Measurements from ENCODE around the gene PPP2R1B.
A peak's percentile ranks its signal among the peaks of the same experiment; 100 is the strongest.

PPP2R1B gene

DNA sequence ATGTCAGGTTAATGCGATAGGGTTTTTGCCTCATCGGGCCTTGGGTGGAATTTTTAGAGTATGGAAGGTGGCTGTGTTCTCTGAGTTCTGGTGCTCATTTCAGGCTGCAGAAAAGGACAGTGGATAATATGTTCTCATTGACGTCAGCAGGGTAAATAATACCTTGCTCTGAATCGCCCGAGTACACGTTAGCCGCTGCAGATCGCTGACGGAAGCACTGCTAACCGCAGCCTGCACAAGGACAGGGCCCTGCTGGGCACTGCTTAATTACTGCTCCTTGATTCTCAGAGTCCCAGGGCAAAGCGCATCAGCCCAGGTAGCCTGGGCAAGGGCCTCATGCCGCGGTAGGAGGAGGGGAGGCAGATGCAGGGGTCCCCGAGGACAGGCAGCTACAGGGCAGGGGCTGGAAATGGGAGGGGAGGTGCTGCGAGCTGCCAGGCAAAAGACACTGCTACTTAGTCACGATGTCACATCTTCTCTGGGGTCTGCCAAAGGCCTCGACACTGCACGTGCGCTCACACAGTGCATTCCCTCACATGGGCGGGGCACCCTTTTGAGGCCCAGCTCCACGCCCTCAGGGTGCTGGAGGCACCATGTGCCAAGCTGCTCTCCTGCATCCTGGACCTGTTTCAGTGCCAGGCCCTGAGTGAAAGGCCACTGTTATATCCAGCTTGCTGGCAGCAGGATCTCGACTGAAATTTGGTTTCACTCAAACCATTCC lies 35.2 kb downstream of the PPP2R1B start:
- no peak for DNase-seq (ENCODE audit: low spot score)
- in situ Hi-C loops (cut with MboI; ENCODE audit: low sequenced_read_pairs, unreplicated experiment) = no loop called here
- TF ChIP-seq, protein P1, sequence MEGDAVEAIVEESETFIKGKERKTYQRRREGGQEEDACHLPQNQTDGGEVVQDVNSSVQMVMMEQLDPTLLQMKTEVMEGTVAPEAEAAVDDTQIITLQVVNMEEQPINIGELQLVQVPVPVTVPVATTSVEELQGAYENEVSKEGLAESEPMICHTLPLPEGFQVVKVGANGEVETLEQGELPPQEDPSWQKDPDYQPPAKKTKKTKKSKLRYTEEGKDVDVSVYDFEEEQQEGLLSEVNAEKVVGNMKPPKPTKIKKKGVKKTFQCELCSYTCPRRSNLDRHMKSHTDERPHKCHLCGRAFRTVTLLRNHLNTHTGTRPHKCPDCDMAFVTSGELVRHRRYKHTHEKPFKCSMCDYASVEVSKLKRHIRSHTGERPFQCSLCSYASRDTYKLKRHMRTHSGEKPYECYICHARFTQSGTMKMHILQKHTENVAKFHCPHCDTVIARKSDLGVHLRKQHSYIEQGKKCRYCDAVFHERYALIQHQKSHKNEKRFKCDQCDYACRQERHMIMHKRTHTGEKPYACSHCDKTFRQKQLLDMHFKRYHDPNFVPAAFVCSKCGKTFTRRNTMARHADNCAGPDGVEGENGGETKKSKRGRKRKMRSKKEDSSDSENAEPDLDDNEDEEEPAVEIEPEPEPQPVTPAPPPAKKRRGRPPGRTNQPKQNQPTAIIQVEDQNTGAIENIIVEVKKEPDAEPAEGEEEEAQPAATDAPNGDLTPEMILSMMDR (IDR thresholded peaks at IDR 0.05; ENCODE audit: borderline replicate concordance, control extremely low read depth, extremely low read depth, insufficient read depth, missing control alignments) = no peak

- no peak for DNase-seq (ENCODE audit: low spot score)
- TF ChIP-seq, protein P1 (IDR thresholded peaks at IDR 0.05; ENCODE audit: borderline replicate concordance, control extremely low read depth, extremely low read depth, insufficient read depth, missing control alignments) = no peak
- in situ Hi-C loops (cut with MboI; ENCODE audit: low sequenced_read_pairs, unreplicated experiment) = no loop called here
Measured at GRCh38 chr11:111729831-111730311, 36.3 kb downstream of the PPP2R1B start.

- in situ Hi-C loops (cut with MboI; ENCODE audit: low sequenced_read_pairs, unreplicated experiment) = no loop called here
- TF ChIP-seq, protein P1 (IDR thresholded peaks at IDR 0.05; ENCODE audit: borderline replicate concordance, control extremely low read depth, extremely low read depth, insufficient read depth, missing control alignments) = no peak
- no peak for DNase-seq (ENCODE audit: low spot score)
Measured at GRCh38 chr11:111729071-111729830, 36.9 kb downstream of the PPP2R1B start.

GRCh38 chr11:111727431-111727830 lies 38.8 kb downstream of the PPP2R1B start:
- no peak for DNase-seq (ENCODE audit: low spot score)
- TF ChIP-seq, protein P1 (IDR thresholded peaks at IDR 0.05; ENCODE audit: borderline replicate concordance, control extremely low read depth, extremely low read depth, insufficient read depth, missing control alignments) = no peak
- in situ Hi-C loops (cut with MboI; ENCODE audit: low sequenced_read_pairs, unreplicated experiment) = no loop called here

DNA sequence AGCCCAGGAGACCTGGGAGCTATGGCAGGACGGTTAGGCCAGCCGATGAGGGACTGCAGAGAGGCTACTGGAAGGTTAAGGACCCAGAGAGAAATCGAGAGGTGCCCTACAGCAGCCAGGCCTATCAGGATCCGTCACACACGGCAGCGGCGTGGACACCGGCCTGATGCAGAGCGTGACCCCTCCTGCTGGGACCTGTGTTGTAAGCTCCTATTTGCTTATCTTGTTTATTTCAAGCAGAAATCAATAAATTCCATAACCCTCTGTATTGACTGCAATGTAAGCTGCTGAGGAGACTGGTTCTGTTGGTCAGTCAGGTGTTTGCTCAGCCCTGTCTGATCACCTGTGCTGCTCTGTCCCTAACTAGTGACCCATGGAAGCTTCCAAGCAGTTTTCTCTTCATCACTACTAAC lies 39.9 kb downstream of the PPP2R1B start:
- TF ChIP-seq, protein P1 (IDR thresholded peaks at IDR 0.05; ENCODE audit: borderline replicate concordance, control extremely low read depth, extremely low read depth, insufficient read depth, missing control alignments) = no peak
- in situ Hi-C loops (cut with MboI; ENCODE audit: low sequenced_read_pairs, unreplicated experiment) = no loop called here
- peak; percentile 16 for DNase-seq (ENCODE audit: low spot score)

- in situ Hi-C loops (cut with MboI; ENCODE audit: low sequenced_read_pairs, unreplicated experiment) = no loop called here
- DNase-seq (ENCODE audit: low spot score) = no peak
- TF ChIP-seq, protein P1 (IDR thresholded peaks at IDR 0.05; ENCODE audit: borderline replicate concordance, control extremely low read depth, extremely low read depth, insufficient read depth, missing control alignments) = no peak
Measured at GRCh38 chr11:111725621-111726020, 40.6 kb downstream of the PPP2R1B start.
